ENCODE results near the gene RGS8. TPM values are rescaled to one million over a fixed set of nuclear protein-coding genes. Genes with fewer than 3 reads are reported as not detected.

Gene RGS8
- total and polyA plus RNA-seq, 2 of the 4 experiments (the other 2 are of a cell fraction) = not detected

DNA sequence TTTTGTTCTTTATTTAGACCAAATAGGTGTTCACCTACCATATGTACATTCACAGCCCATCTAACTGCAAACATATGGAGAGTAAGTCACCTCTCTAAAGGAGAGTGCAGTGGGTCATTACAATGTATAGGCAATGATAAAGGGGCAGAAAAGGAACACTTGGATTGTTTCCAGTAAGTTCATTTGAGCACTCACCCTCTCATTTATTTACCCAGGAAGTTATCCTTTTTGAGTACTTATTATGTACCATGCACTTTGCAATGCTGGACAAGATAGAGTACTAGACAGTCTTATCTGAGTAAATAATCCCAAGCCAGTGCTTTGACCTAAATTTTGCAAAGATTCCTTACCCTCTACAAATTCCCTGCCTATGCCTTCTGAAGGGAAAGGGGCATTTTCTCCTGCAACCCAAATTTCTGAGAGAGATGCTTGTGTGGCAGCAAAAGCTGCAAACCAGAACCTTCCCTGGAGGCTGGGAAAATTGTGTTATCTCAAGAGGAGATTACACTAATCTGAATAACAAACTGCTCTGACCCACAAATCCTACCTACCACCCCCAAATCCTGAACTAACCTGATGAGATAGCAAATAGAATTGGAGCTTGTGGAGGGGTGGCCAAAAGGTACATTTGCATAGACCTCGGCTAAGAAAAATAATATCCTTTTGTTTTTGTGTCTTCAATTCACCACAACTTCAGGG is 18.6 kb upstream of the RGS8 start:
- ChIA-PET POLR2A (ENCODE audit: unreplicated experiment) (no interaction called here), CTCF (no interaction called here)
- dilution Hi-C loops (cut with HindIII; ENCODE audit: low sequenced_read_pairs, unreplicated experiment) (no loop called here), intact Hi-C loops (cut with micrococcal nuclease) (no loop called here), in situ Hi-C loops (cut with MboI; ENCODE audit: low sequenced_read_pairs) (no loop called here)
- H4K5ac ChIP-seq (ENCODE audit: low read depth, low read length) = no peak overlapping the region
- H3K36me3 ChIP-seq (ENCODE audit: control insufficient read depth, insufficient read depth, low read length) = no peaks in the 10 kb centered on the region
- no peaks in the 10 kb centered on the region for H3K9me1 ChIP-seq (ENCODE audit: insufficient read depth, low read length)
- H4K91ac ChIP-seq (ENCODE audit: insufficient read depth, low read depth, low read length) = no peak overlapping the region
- H2AFZ ChIP-seq (replicated peaks; ENCODE audit: low read length, poor library complexity) = no peak overlapping the region
- BruUV-seq (replicated peaks) = no TSS peak
- no peak overlapping the region for H3K18ac ChIP-seq (ENCODE audit: low read depth, low read length)
- H3K4ac ChIP-seq (ENCODE audit: low read depth, low read length) = no peak overlapping the region
- H3K14ac ChIP-seq (replicated peaks; ENCODE audit: low read depth, low read length) = no peak overlapping the region
- no peak overlapping the region for H2BK15ac ChIP-seq (ENCODE audit: low read depth, low read length)
- no peak for ATAC-seq (ENCODE audit: low read depth)
- no peak overlapping the region for H3K23ac ChIP-seq (ENCODE audit: low read depth, low read length)
- no peak overlapping the region for H4K8ac ChIP-seq (ENCODE audit: low read depth in 2 of 2, low read length in 2 of 2)
- no peak overlapping the region for H3K4me3 ChIP-seq (ENCODE audit: insufficient read depth, low read depth, low read length)
- H2AK9ac ChIP-seq (replicated peaks; ENCODE audit: low read depth, low read length, poor library complexity) = no peak overlapping the region
- no peak overlapping the region for H2AK5ac ChIP-seq (ENCODE audit: low read depth, low read length)
- H3K56ac ChIP-seq (ENCODE audit: extremely low read depth, insufficient read depth, low read length) = no peak overlapping the region
- H2BK5ac ChIP-seq (ENCODE audit: low read depth, low read length, poor library complexity, severe bottlenecking) = no peak overlapping the region
- WGBS, 2 experiments (ENCODE audit: extremely low coverage in 2 of 2, insufficient read length in 1 of 2) = no CpG with 5 or more reads among the region's 1 CpG
- peaks cover 9% of the 10 kb centered on the region for H3K27me3 ChIP-seq (ENCODE audit: control insufficient read depth, insufficient read depth, low read length)
- H2BK20ac ChIP-seq (ENCODE audit: low read depth, low read length) = no peak overlapping the region
- H3K4me1 ChIP-seq (ENCODE audit: control insufficient read depth, insufficient read depth, low read length) = no peaks in the 10 kb centered on the region
- no peak overlapping the region for H3K27ac ChIP-seq (ENCODE audit: insufficient read depth, low read length)
- H4K20me1 ChIP-seq (ENCODE audit: insufficient read depth, low read length) = no peaks in the 10 kb centered on the region
- H3K4me2 ChIP-seq (ENCODE audit: low read depth, low read length) = no peak overlapping the region
- H3K79me1 ChIP-seq (ENCODE audit: low read depth in 1 of 2, low read length in 2 of 2) = no peaks in the 10 kb centered on the region
- no peaks in the 10 kb centered on the region for H3K9me3 ChIP-seq (ENCODE audit: control insufficient read depth, insufficient read depth, low read length)
- no peak overlapping the region for H2BK120ac ChIP-seq (ENCODE audit: low read depth, low read length)
- no peak for DNase-seq
- TF ChIP-seq CHD1 (IDR thresholded peaks at IDR 0.05; ENCODE audit: low read depth, low read length) (no peak), MXI1 (IDR thresholded peaks at IDR 0.05; ENCODE audit: borderline replicate concordance, low read depth, low read length) (no peak), FOS (IDR thresholded peaks at IDR 0.05; ENCODE audit: low read depth, low read length) (no peak), RCOR1 (IDR thresholded peaks at IDR 0.05; ENCODE audit: insufficient replicate concordance, low read length) (no peak), BHLHE40 (IDR thresholded peaks at IDR 0.05; ENCODE audit: low read depth, low read length) (no peak), MAFK (IDR thresholded peaks at IDR 0.05; ENCODE audit: low read depth, low read length) (no peak), CEBPB (IDR thresholded peaks at IDR 0.05; ENCODE audit: low read depth, low read length) (no peak), NFE2L2 (IDR thresholded peaks at IDR 0.05; ENCODE audit: low read depth, low read length) (no peak), POLR2A (IDR thresholded peaks at IDR 0.05; ENCODE audit: low read depth, low read length) (no peak), MAZ (IDR thresholded peaks at IDR 0.05; ENCODE audit: borderline replicate concordance, low read depth, low read length) (no peak), RAD21 (IDR thresholded peaks at IDR 0.05; ENCODE audit: low read length) (no peak), RFX5 (IDR thresholded peaks at IDR 0.05; ENCODE audit: low read depth, low read length) (no peak), SMC3 (IDR thresholded peaks at IDR 0.05; ENCODE audit: low read depth, low read length) (no peak)
- TF ChIP-seq, protein P1, sequence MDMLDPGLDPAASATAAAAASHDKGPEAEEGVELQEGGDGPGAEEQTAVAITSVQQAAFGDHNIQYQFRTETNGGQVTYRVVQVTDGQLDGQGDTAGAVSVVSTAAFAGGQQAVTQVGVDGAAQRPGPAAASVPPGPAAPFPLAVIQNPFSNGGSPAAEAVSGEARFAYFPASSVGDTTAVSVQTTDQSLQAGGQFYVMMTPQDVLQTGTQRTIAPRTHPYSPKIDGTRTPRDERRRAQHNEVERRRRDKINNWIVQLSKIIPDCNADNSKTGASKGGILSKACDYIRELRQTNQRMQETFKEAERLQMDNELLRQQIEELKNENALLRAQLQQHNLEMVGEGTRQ (IDR thresholded peaks at IDR 0.05; ENCODE audit: low read depth, low read length) = no peak
- TF ChIP-seq, protein P2, sequence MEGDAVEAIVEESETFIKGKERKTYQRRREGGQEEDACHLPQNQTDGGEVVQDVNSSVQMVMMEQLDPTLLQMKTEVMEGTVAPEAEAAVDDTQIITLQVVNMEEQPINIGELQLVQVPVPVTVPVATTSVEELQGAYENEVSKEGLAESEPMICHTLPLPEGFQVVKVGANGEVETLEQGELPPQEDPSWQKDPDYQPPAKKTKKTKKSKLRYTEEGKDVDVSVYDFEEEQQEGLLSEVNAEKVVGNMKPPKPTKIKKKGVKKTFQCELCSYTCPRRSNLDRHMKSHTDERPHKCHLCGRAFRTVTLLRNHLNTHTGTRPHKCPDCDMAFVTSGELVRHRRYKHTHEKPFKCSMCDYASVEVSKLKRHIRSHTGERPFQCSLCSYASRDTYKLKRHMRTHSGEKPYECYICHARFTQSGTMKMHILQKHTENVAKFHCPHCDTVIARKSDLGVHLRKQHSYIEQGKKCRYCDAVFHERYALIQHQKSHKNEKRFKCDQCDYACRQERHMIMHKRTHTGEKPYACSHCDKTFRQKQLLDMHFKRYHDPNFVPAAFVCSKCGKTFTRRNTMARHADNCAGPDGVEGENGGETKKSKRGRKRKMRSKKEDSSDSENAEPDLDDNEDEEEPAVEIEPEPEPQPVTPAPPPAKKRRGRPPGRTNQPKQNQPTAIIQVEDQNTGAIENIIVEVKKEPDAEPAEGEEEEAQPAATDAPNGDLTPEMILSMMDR (conservative IDR thresholded peaks at IDR 0.05; ENCODE audit: low read depth, low read length) = no peak
- TF ChIP-seq, protein P3, sequence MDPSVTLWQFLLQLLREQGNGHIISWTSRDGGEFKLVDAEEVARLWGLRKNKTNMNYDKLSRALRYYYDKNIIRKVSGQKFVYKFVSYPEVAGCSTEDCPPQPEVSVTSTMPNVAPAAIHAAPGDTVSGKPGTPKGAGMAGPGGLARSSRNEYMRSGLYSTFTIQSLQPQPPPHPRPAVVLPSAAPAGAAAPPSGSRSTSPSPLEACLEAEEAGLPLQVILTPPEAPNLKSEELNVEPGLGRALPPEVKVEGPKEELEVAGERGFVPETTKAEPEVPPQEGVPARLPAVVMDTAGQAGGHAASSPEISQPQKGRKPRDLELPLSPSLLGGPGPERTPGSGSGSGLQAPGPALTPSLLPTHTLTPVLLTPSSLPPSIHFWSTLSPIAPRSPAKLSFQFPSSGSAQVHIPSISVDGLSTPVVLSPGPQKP (IDR thresholded peaks at IDR 0.05; ENCODE audit: borderline replicate concordance, low read depth, low read length) = no peak
- H3K9ac ChIP-seq (ENCODE audit: low read depth, low read length) = no peak overlapping the region

All from IMR-90 (cell line).